ENCODE results near the gene ADISSP. TPM values are rescaled to one million over a fixed set of nuclear protein-coding genes. Genes with fewer than 3 reads are reported as not detected.

ADISSP gene
- 17.3 TPM for total RNA-seq

DNA sequence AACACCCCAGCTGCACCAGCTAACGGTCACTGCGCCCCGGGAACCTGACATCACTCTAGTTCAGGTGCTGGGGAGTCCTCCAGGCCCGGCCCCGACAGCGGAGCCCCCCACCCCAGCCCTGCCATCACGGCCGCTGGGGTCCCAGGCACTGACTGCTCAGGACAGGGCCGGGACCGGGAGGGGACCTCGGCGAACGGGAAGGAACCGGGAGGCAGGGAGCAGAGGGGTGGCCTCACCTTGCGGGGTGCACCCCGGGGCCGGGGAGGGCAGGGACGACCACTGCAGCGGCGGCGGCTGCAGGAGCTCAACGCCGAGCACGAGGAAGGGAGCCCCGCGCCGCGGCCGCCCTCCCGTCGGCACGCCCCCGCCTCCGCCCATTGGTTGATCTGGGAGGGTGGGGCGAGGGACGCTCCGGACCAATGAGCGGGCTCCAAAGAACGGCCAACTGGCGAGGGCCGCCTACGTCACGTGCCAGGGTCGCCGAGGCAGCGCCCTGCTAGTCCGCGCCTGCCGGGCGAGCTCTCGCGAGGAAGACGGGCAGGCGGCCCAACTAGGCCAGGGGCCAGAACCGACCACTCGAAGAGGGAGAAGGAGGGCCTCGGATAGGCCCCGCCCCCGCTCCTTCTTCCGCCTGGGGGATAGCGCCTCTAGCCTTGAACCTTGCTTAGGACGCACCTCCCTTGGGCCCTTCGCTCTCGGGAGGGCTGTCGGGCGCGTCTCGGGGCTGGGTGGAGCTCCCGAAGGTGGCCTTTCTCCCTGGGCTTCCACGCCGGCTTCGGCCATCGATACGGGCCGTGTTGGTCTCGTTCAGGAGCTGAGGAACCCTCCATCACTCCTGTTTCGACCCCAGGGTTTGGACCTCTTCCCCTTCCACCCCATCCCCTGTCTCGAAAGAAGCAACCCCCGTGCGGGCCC lies at the start of gene ADISSP:
TSS of gene ADISSP (minus strand) at position 327 of the 915 bp plus-strand sequence. CDS start 7,653 bp downstream, outside the sequence.

DNA sequence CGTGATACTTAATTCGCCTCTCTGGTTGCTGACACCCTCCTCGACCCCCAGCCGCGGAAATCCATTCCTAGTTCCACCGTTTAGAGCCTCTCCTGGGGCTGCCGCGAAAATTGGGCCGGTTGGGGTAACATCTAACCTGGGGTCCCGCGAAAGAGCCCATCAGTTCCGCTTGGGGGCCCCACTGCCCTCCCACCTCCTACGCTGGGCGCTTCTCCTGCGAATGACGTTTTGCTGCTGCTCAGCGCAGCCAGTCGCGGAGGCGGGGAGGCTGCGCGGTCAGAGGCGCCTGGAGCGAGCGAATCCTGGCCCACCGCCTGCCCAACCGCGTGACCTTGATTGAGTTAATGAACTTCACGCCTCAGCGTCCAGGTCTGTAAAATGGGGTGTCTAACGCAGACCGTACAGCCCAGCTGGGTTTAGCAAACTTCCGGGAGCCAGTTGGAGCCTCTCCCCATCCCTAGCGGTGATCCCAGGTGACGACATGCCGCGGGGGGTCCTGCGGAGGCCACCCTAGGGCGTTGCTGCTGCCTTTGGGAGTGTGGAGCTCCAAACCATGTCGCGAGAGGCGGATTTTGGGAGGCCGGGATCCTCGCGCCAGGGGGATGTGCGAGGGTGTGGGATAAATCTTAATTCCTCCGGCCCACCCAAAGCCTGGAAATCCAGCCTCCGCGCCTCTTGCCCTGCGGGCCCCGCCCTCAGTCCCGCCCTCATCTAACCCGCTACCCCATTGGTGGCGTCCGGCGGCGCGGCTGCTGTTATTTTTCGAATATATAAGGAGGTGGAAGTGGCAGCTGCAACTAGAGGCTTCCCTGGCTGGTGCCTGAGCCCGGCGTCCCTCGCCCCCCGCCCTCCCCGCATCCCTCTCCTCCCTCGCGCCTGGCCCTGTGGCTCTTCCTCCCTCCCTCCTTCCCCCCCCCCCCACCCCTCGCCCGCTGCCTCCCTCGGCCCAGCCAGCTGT lies 28.2 kb upstream of the ADISSP start, which contains the start of gene CDC25B:
TSS of gene CDC25B (plus strand) at position 800 of the 958 bp plus-strand sequence. CDS start 222 bp downstream, outside the sequence.

GRCh38 chr20:3786665-3787323 lies 19.2 kb upstream of the ADISSP start, which contains the start of gene CENPB:
CENPB (minus strand) TSS chr20:3786740; CDS start chr20:3786483, 257 bp downstream.

GRCh38 chr20:3781153-3781910 lies 13.8 kb upstream of the ADISSP start, which contains the start of gene SPEF1:
SPEF1 (minus strand) TSS chr20:3781448; CDS start chr20:3781287, 161 bp downstream.

DNA sequence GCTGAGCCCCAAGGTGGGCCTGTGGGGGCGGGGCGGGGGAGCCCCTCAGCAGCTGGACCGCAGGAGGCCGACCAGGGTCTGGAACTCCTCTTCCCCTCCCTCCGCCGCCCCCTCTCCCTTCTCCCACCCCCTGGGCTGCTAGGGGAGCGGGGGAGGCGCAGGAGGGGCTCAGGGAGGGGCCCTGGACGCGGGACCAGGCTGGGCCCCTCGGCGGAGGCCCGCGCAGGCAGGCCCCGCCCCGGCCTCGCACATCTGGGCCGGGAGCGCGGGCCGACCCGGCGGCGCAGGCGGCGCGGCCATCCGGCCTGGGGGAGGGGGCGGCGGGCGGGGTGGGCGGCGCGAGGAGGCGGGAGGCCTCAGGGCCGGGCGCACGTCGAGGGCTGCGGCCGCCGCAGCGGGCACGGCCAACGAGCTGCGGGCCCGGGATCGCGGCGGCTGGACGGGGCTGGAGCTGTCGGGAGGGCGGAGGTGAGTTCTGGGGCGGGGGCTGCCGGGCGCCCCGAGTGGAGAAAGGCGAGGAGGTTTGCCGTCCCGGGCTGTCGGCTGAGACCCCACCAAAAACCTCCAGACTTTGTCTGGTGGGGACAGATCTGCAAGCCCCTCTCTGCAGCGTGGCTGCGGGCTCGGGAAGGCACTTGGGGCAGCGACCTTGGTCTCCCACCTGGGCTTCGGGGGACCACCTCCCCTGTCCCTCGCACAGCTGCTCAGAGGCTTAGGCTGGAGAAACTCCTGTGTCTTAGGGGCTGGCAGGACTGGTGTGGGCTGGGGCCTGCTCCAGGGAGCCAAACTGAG lies 35.0 kb downstream of the ADISSP start, which contains the start of gene HSPA12B:
TSS of gene HSPA12B (plus strand) at position 359 of the 792 bp plus-strand sequence. CDS start 5,990 bp downstream, outside the sequence.

GRCh38 chr20:3712279-3712873 lies 55.2 kb downstream of the ADISSP start, which contains the start of gene SIGLEC1:
SIGLEC1 (minus strand) TSS chr20:3712600; CDS start chr20:3707128, 5,472 bp downstream.

Other genes starting within 250 kb of the ADISSP start
- gene GFRA4, start 104.4 kb downstream of the ADISSP start, total RNA-seq = not detected
- 2.5 TPM for gene ADAM33, start 85.7 kb downstream of the ADISSP start, total RNA-seq
- gene SIGLEC1, start 55.2 kb downstream of the ADISSP start, total RNA-seq = 0.23 TPM
- 3.2 TPM for gene HSPA12B, start 35.1 kb downstream of the ADISSP start, total RNA-seq
- 5.1 TPM for gene SPEF1, start 13.7 kb upstream of the ADISSP start, total RNA-seq
- 45.7 TPM for gene CENPB, start 19.0 kb upstream of the ADISSP start, total RNA-seq
- gene CDC25B, start 28.6 kb upstream of the ADISSP start, total RNA-seq = 10.1 TPM
- 8.1 TPM for gene AP5S1, start 52.8 kb upstream of the ADISSP start, total RNA-seq
- 12.7 TPM for gene MAVS, start 79.1 kb upstream of the ADISSP start, total RNA-seq
- 50.3 TPM for gene PANK2, start 121.6 kb upstream of the ADISSP start, total RNA-seq
- gene RNF24, start 247.8 kb upstream of the ADISSP start, total RNA-seq = 20.3 TPM